Dendritic cell treated with granulocyte-macrophage colony-stimulating factor and Interleukin-4, amounts not matched to agents 40 ng/mL and 50 ng/mL, for 4 days (primary cell): ENCODE data around the gene HGF.

Experiments
- H3K27ac Mint-ChIP-seq: one replicate; pipeline ENCODE4 v1.8.0; 2022; ENCODE audit warnings: mild to moderate bottlenecking, mixed read lengths
- H3K27me3 Mint-ChIP-seq: one replicate; pipeline ENCODE4 v1.8.0; 2022; ENCODE audit warnings: mild to moderate bottlenecking, mixed read lengths
- H3K36me3 Mint-ChIP-seq: one replicate; pipeline ENCODE4 v1.8.0; 2022; ENCODE audit warnings: low read depth, mixed read lengths
- H3K4me1 Mint-ChIP-seq: one replicate; pipeline ENCODE4 v1.8.0; 2022; ENCODE audit warnings: low read depth, mixed read lengths
- H3K4me3 Mint-ChIP-seq: one replicate; pipeline ENCODE4 v1.8.0; 2022; ENCODE audit warnings: mild to moderate bottlenecking, moderate library complexity, mixed read lengths
- H3K9me3 Mint-ChIP-seq: one replicate; pipeline ENCODE4 v1.8.0; 2022; ENCODE audit warnings: mixed read lengths
- intact Hi-C: fragments of 100-400 bp; cut with micrococcal nuclease; formaldehyde crosslinking; loops from one replicate; pipeline ENCODE4 v1.15.0; 2022

Gene HGF

GRCh38 chr7:81789406-81790119 is 19.7 kb upstream of the HGF start:
- Mint-ChIP-seq H3K27me3 (no peaks in the 10 kb centered on the region), H3K36me3 (no peaks in the 10 kb centered on the region), H3K4me3 (no peak overlapping the region), H3K27ac (no peak overlapping the region), H3K9me3 (no peaks in the 10 kb centered on the region), H3K4me1 (peaks cover 23% of the 10 kb centered on the region)
- intact Hi-C loops, result no loop called here

DNA sequence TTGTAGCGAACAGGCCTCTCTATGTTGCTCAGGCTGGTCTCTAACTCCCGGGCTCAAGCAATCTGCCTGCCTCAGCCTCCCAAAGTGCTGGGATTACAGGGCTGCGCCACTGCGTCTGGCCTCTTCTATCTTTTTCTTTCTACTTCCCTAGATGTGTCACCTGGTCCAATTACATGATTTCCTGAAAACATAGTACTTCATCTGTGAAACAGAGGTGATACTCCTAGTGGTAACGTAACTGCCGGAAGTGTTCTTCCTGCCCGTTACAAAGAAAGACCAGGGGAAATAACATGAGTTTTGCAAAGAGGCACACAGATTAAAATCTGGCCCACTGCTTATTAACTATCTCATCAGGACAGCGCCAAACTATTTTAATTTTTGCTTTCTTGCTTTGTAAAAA is 18.4 kb upstream of the HGF start:
- Mint-ChIP-seq H3K4me3 (no peak overlapping the region), H3K9me3 (no peaks in the 10 kb centered on the region), H3K27me3 (no peaks in the 10 kb centered on the region), H3K27ac (no peak overlapping the region), H3K36me3 (no peaks in the 10 kb centered on the region), H3K4me1 (peaks cover 18% of the 10 kb centered on the region)
- intact Hi-C loops, result no loop called here

DNA sequence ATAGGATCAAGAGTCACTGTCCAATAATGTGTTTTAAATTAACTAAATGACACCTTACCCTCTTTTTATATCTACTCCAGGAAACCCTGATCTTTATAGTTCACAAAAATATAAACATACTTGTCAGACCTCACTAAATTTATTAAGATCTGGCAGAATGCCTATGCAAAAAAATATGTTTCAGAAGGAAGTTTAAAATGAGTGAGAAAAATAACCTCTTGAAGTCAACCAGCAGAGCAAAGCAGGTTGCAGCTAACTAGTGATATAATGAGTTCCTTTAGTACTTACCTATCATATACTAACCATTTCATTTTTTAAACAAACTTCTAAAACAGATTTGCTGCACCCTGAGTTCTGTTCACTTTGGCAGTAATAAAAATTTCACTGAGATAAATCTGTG is 14.0 kb upstream of the HGF start:
- Mint-ChIP-seq H3K9me3 (no peaks in the 10 kb centered on the region), H3K27ac (no peak overlapping the region), H3K36me3 (no peaks in the 10 kb centered on the region), H3K27me3 (no peaks in the 10 kb centered on the region), H3K4me3 (no peak overlapping the region), H3K4me1 (peaks cover 24% of the 10 kb centered on the region)
- intact Hi-C loops, result no loop called here

DNA sequence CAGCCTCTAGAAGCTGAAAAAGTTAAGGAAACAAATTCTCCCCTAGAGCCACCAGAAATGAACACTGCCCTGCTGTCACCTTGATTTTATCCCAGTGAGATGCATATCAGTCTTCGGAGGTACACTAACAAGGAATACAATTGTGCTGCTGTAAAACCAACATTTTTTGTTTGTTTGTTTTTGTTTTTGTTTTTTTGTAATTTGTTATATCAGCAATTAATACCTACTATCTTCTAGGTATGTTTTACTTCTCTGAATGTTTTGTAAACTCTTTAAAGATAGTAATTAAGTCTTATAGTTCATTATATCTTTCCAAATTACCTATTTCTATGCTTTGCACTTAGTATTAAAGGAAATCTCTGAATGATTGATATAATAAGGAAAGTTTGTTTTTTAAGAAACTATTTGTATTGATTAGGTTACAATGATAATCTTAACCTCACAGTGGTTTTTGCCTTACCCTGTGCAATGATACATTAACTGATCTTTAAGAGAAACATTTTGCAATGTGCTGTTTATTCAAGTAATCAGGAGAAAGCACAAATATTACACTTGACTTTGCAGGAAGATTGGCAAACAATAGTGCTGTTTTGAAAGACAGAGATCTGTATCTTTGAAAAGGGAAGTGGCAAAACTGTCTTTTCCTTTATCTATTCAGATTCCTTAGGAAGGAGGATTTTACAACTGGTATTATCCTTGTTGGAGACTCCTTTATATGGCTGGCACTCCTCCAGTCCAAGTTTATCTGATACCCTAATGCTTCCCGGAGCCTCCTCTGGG is 11.3 kb upstream of the HGF start:
- no peak overlapping the region for H3K4me3 Mint-ChIP-seq

DNA sequence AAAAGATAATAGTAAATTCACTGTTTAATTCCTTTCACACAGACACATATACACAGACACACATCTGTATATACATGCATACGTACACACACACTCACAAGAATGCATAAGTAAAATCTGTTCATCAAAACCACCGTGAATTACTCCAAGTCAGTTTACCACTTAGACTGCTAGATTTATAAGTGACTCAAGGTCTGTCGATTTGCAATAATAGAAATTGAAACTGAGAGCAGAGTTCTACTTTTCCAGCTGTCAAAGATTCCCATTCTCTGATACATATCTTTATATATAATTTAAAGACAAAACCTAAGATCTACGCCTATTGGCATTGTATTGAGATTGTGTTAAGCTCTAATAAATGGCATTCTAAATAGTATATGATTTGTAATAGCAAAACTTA is 9.9 kb upstream of the HGF start:
- Mint-ChIP-seq H3K9me3 (no peaks in the 10 kb centered on the region), H3K27me3 (no peaks in the 10 kb centered on the region), H3K36me3 (no peaks in the 10 kb centered on the region), H3K4me3 (no peak overlapping the region), H3K27ac (no peak overlapping the region), H3K4me1 (peaks cover 16% of the 10 kb centered on the region)
- intact Hi-C loops, result no loop called here

More for the DNA sequence above, 11.3 kb upstream of the HGF start:
- Mint-ChIP-seq H3K27ac (no peak overlapping the region), H3K27me3 (no peaks in the 10 kb centered on the region), H3K36me3 (no peaks in the 10 kb centered on the region), H3K9me3 (no peaks in the 10 kb centered on the region), H3K4me1 (peaks cover 16% of the 10 kb centered on the region)
- intact Hi-C loops, result no loop called here

- no peaks in the 10 kb centered on the region for H3K27me3 Mint-ChIP-seq
- H3K27ac Mint-ChIP-seq, result no peak overlapping the region
- H3K36me3 Mint-ChIP-seq, result no peaks in the 10 kb centered on the region
- intact Hi-C loops, result no loop called here
- no peak overlapping the region for H3K4me3 Mint-ChIP-seq
- H3K4me1 Mint-ChIP-seq, result peaks cover 23% of the 10 kb centered on the region
- H3K9me3 Mint-ChIP-seq, result no peaks in the 10 kb centered on the region
Observed at GRCh38 chr7:81777697-81778096, 7.8 kb upstream of the HGF start.

DNA sequence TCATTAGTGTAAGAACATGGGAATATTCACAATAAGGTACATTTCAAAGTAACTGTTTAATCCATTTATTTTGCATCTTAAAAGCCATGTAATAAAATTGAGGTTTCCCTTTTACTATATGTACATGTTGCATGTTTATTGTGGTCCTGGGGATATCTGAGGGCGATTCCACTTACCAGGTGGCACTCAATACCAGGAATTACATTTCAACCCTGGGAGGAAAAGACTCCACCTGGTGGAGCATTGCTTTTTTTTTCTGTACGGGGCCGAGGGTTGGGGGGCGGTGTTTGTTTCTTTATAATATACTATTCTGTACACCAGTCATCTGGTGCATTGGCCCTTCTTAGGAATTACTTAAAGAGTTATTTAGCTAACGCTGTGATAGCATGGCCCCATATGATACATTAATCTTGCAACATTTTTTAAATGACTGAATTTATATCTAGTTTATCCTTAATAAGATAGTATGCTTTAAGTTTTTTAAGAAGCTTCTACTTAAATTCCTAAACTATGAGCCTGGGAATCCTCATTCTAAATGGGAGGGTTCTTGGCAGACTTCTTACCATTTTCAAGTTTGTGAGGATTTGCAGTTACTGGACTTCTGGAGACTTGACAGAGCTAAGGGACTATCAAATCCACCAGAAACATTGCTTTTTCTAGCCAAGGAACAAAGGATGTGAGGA is 7.2 kb upstream of the HGF start:
- intact Hi-C loops, result no loop called here

DNA sequence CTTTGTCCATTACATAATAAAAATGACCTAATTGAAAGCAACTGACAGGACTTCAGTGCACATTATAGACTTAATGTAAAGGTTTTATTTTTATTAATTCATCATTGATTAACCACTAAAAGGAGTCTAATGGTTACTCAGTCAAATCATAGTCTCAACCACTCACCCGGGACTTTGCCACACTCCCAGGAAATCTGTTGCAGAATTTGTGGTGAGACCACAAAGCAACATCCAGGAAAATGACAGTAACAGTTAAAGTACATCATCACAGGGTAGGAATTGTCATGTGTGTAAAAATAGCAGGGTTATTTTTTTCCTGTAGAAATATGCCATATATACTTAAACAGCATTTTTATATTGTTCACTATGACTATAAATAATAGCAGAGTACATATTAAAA is 6.3 kb upstream of the HGF start:
- intact Hi-C loops, result no loop called here
- Mint-ChIP-seq H3K9me3 (no peaks in the 10 kb centered on the region), H3K36me3 (no peaks in the 10 kb centered on the region), H3K27ac (no peak overlapping the region), H3K27me3 (no peaks in the 10 kb centered on the region), H3K4me1 (peaks cover 14% of the 10 kb centered on the region), H3K4me3 (no peak overlapping the region)

More for the DNA sequence above, 7.2 kb upstream of the HGF start:
- Mint-ChIP-seq H3K36me3 (no peaks in the 10 kb centered on the region), H3K4me3 (no peak overlapping the region), H3K27ac (no peak overlapping the region), H3K27me3 (no peaks in the 10 kb centered on the region), H3K9me3 (no peaks in the 10 kb centered on the region), H3K4me1 (peaks cover 18% of the 10 kb centered on the region)

DNA sequence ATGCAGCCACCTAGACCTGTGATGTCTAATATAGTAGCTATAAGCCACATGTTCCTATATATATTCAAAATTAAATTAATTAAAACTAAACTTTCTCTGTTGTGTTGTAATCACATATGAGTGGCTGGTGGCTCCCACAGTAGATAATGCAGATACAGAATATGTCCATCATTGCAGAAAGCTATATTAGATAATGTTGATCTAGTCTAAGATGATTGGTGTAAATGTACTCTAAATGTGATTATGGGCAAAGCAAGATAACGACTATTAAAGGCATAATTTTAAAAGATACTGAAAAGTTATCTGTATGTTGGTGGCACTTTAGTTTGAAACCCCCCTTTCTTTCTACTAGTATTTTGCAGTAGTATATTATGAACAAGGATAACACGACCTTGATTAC is 5.7 kb upstream of the HGF start:
- Mint-ChIP-seq H3K4me1 (peaks cover 16% of the 10 kb centered on the region), H3K9me3 (no peaks in the 10 kb centered on the region), H3K36me3 (no peaks in the 10 kb centered on the region), H3K27me3 (no peaks in the 10 kb centered on the region), H3K4me3 (no peak overlapping the region), H3K27ac (no peak overlapping the region)
- intact Hi-C loops, result no loop called here

GRCh38 chr7:81774551-81774950 is 4.7 kb upstream of the HGF start:
- Mint-ChIP-seq H3K27ac (no peak overlapping the region), H3K4me1 (peaks cover 26% of the 10 kb centered on the region), H3K4me3 (no peak overlapping the region), H3K36me3 (no peaks in the 10 kb centered on the region), H3K9me3 (no peaks in the 10 kb centered on the region), H3K27me3 (no peaks in the 10 kb centered on the region)
- intact Hi-C loops, result no loop called here

DNA sequence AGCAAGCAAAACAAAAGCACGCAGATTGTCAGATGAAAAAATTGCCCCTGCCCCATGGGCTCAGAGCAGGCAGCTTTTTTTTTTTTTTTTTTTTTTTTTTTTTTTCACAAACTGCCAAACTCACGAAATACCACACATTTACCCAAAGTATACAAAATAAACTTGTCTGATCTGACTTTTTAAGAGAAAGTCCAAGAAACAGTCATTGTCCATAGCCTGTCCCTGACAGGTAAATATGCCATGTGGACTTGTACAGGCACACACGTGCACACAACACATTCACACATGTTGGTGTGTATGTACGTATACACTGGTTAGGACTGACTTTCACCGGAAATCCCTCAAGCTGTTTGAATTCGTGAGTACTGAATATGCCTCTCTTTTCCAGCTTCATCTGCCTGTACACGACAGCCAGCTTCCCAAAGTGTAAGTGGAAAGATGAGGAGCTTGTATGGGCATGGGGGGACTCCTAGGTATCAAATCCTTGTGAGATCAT is 929 bp upstream of the HGF start:
- Mint-ChIP-seq H3K27me3 (no peaks in the 10 kb centered on the region), H3K4me1 (peaks cover 56% of the 10 kb centered on the region), H3K4me3 (peak overlapping the region; percentile 77), H3K36me3 (no peaks in the 10 kb centered on the region), H3K9me3 (no peaks in the 10 kb centered on the region), H3K27ac (peak overlapping the region; percentile 93)
- intact Hi-C loops, result no loop called here

DNA sequence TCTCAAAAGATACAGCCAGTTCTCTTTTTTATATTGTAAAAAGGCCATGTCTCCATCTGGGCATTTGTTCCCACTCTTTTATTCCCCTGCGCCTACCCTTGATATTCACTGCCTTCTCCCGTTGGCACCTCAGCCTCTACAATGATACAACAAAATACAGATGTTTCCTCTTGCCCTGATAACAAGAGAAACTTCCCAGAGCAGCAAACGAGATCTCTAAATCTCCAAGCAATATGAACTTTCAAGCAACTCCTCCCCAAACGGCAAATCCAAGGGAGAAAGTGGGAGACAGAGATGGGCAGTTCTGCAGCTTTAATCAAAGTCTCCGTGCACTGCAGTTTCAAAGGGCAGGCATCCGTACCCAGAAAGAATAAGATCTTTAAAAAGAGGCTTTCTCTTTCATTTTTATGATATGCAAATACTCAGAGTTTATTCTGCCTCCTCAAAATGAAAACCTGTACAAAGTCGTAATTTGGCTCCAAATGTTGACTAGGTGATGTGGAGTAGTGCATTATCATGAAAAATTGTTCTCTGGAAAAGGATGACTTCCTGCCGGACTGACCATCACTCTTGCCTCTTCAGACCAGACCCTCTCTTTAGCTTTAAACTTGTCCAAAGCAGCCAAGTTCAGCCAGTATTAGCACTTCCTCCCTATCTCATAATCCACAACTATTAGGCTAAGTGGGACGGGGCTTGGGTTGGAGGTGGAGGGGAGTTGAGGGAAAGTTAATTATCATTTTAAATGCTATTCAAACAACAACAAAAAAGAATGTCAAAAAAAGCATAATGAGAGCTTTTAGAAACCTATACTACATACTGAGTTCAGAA is 682 bp downstream of the HGF start:
- H3K27ac Mint-ChIP-seq, result peak overlapping the region; percentile 93
- peak overlapping the region; percentile 77 for H3K4me3 Mint-ChIP-seq

GRCh38 chr7:81767926-81768325 is 1.9 kb downstream of the HGF start:
- no peaks in the 10 kb centered on the region for H3K27me3 Mint-ChIP-seq
- H3K4me1 Mint-ChIP-seq, result peaks cover 59% of the 10 kb centered on the region
- H3K4me3 Mint-ChIP-seq, result no peak overlapping the region
- H3K9me3 Mint-ChIP-seq, result no peaks in the 10 kb centered on the region
- no peaks in the 10 kb centered on the region for H3K36me3 Mint-ChIP-seq
- intact Hi-C loops, result no loop called here
- H3K27ac Mint-ChIP-seq, result peak overlapping the region; percentile 93

More for the DNA sequence above, 682 bp downstream of the HGF start:
- H3K36me3 Mint-ChIP-seq, result no peaks in the 10 kb centered on the region
- intact Hi-C loops, result no loop called here
- no peaks in the 10 kb centered on the region for H3K27me3 Mint-ChIP-seq
- peaks cover 56% of the 10 kb centered on the region for H3K4me1 Mint-ChIP-seq
- H3K9me3 Mint-ChIP-seq, result no peaks in the 10 kb centered on the region
